Ramos (cell line): ENCODE measurements around the gene HDAC10.

ENCODE experiments used
- in situ Hi-C: fragments of 300-500 bp; cut with MboI; formaldehyde crosslinking; loops from one replicate; pipeline ENCODE4 v1.14.3; 2022; ENCODE audit warnings: low sequenced_read_pairs; ENCODE audit not compliant: unreplicated experiment

The HDAC10 gene

GRCh38 chr22:50257451-50258360 lies 6.6 kb upstream of the HDAC10 start:
- in situ Hi-C loops: no loop called here

- in situ Hi-C loops: no loop called here
These were observed 6.0 kb upstream of the HDAC10 start for GRCh38 chr22:50257041-50257440.

- in situ Hi-C loops: no loop called here
These were observed 5.3 kb upstream of the HDAC10 start for GRCh38 chr22:50256258-50256862.

- in situ Hi-C loops: no loop called here
These were observed 4.5 kb upstream of the HDAC10 start for GRCh38 chr22:50255607-50256006.

GRCh38 chr22:50255099-50255498 lies 4.0 kb upstream of the HDAC10 start:
- in situ Hi-C loops: no loop called here

- in situ Hi-C loops: no loop called here
These were observed 2.9 kb upstream of the HDAC10 start for GRCh38 chr22:50253941-50254340.

GRCh38 chr22:50253046-50253915 lies 2.2 kb upstream of the HDAC10 start:
- in situ Hi-C loops: no loop called here

GRCh38 chr22:50252082-50253045 lies 1.3 kb upstream of the HDAC10 start:
- in situ Hi-C loops: no loop called here

- in situ Hi-C loops: no loop called here
These were observed 514 bp upstream of the HDAC10 start for GRCh38 chr22:50251477-50252081.

GRCh38 chr22:50250249-50250554 lies 863 bp downstream of the HDAC10 start:
- in situ Hi-C loops: no loop called here

GRCh38 chr22:50249341-50250248 lies 1.5 kb downstream of the HDAC10 start:
- in situ Hi-C loops: no loop called here

GRCh38 chr22:50248196-50249081 lies 2.6 kb downstream of the HDAC10 start:
- in situ Hi-C loops: no loop called here

GRCh38 chr22:50247748-50248147 lies 3.3 kb downstream of the HDAC10 start:
- in situ Hi-C loops: no loop called here

- in situ Hi-C loops: no loop called here
These were observed 4.6 kb downstream of the HDAC10 start for GRCh38 chr22:50246242-50247175.

- in situ Hi-C loops: no loop called here
These were observed 5.6 kb downstream of the HDAC10 start for GRCh38 chr22:50245214-50246072.
